Thymus (tissue), 11 donors: ENCODE data around the gene C21orf91. TPM values are rescaled to one million over a fixed set of nuclear protein-coding genes. Genes with fewer than 3 reads are reported as not detected.

Experiments used
- DNase-seq, 9 donors: peaks; one replicate each; pipeline ENCODE4 v3.0.0-alpha.2; 2013; ENCODE audit warnings: low spot score in 9 of 9, low read depth in 6 of 9, missing footprints in 1 of 9
- H3K27ac ChIP-seq, 2 donors: one replicate each; pipeline ENCODE4 v1.5.1; 2013; ENCODE audit warnings: control low read depth in 1 of 2, low read depth in 1 of 2, low read length in 1 of 2, mild to moderate bottlenecking in 1 of 2, moderate library complexity in 1 of 2
- H3K27me3 ChIP-seq, 2 donors: one replicate each; pipeline ENCODE4 v1.5.1; 2013; ENCODE audit warnings: low read length in 1 of 2; ENCODE audit not compliant: control insufficient read depth in 2 of 2, insufficient read depth in 1 of 2
- H3K36me3 ChIP-seq, 2 donors: one replicate each; pipeline ENCODE4 v1.5.1; 2013; ENCODE audit warnings: low read length in 1 of 2, mild to moderate bottlenecking in 1 of 2, moderate library complexity in 1 of 2; ENCODE audit not compliant: control insufficient read depth in 2 of 2, insufficient read depth in 2 of 2
- H3K4me1 ChIP-seq, 2 donors: one replicate each; pipeline ENCODE4 v1.5.1; 2013; ENCODE audit warnings: low read length in 2 of 2; ENCODE audit not compliant: control insufficient read depth in 2 of 2, insufficient read depth in 2 of 2
- H3K4me3 ChIP-seq, 2 donors: one replicate each; pipeline ENCODE4 v1.5.1; 2013; ENCODE audit warnings: low read length in 2 of 2, control low read depth in 1 of 2, mild to moderate bottlenecking in 1 of 2
- H3K9me3 ChIP-seq, 2 donors: one replicate each; pipeline ENCODE4 v1.5.1; 2013; ENCODE audit warnings: low read length in 1 of 2, mild to moderate bottlenecking in 1 of 2; ENCODE audit not compliant: control insufficient read depth in 2 of 2, insufficient read depth in 1 of 2
- WGBS: extraction: QIAGEN DNeasy Blood & Tissue Kit; methylation state at CpG from one replicate; pipeline ENCODE4 v1.1.7; 2013; 5-methylcytosine and 5-hydroxymethylcytosine counted together
- polyA plus RNA-seq: library from polyadenylated mRNA; stranded (reverse); fragments of 200-250 nt; gene quantifications from one replicate; pipeline ENCODE4 v1.2.3, GENCODE V29; 2013
- total RNA-seq: library from RNA; stranded (reverse); fragments of 120-200 nt; gene quantifications from one replicate; pipeline ENCODE4 v1.2.4, GENCODE V29; 2013
- donor health status: healthy.

Gene C21orf91
- total and polyA plus RNA-seq, 2 donors: 10.0 to 17.7 TPM

- 95% methylated on average over 3 of the region's 3 CpGs for WGBS
- no peak overlapping the region for H3K27ac ChIP-seq
- H3K36me3 ChIP-seq: peaks cover 13 to 24% of the 10 kb centered on the region in 2 donors
Measured at GRCh38 chr21:17803536-17803935, 15.6 kb downstream of the C21orf91 start.

GRCh38 chr21:17802572-17802971, 16.6 kb downstream of the C21orf91 start:
- H3K27ac ChIP-seq: no peak overlapping the region
- no peak overlapping the region for H3K4me3 ChIP-seq
- H3K9me3 ChIP-seq: no peaks in the 10 kb centered on the region
- 93% methylated on average over 1 of the region's 1 CpG for WGBS
- no peaks in the 10 kb centered on the region for H3K27me3 ChIP-seq
- no peaks in the 10 kb centered on the region for H3K4me1 ChIP-seq
- peaks cover 5 to 16% of the 10 kb centered on the region in 2 donors for H3K36me3 ChIP-seq
- no peak for DNase-seq

More at GRCh38 chr21:17803536-17803935, 15.6 kb downstream of the C21orf91 start:
- Histone ChIP-seq H3K4me3 (no peak overlapping the region), H3K9me3 (peaks cover 6 to 8% of the 10 kb centered on the region in 2 donors), H3K27me3 (no peaks in the 10 kb centered on the region), H3K4me1 (no peaks in the 10 kb centered on the region)
- DNase-seq: no peak

- Histone ChIP-seq H3K36me3 (peaks cover 6 to 25% of the 10 kb centered on the region in 2 donors), H3K4me1 (no peaks in the 10 kb centered on the region), H3K4me3 (no peak overlapping the region), H3K27ac (no peak overlapping the region), H3K9me3 (no peaks in the 10 kb centered on the region), H3K27me3 (no peaks in the 10 kb centered on the region)
- no peak for DNase-seq
- WGBS: 98% methylated on average over 6 of the region's 6 CpGs
Measured at GRCh38 chr21:17799414-17800164, 19.6 kb downstream of the C21orf91 start.

GRCh38 chr21:17798796-17799195, 20.4 kb downstream of the C21orf91 start:
- Histone ChIP-seq H3K4me3 (no peak overlapping the region), H3K9me3 (no peaks in the 10 kb centered on the region), H3K27ac (no peak overlapping the region), H3K27me3 (no peaks in the 10 kb centered on the region), H3K36me3 (peaks cover 5 to 22% of the 10 kb centered on the region in 2 donors), H3K4me1 (no peaks in the 10 kb centered on the region)
- WGBS: 97% methylated on average over 2 of the region's 2 CpGs
- DNase-seq: no peak

GRCh38 chr21:17797967-17798366, 21.2 kb downstream of the C21orf91 start:
- H3K9me3 ChIP-seq: no peaks in the 10 kb centered on the region
- no peaks in the 10 kb centered on the region for H3K4me1 ChIP-seq
- H3K27ac ChIP-seq: no peak overlapping the region
- WGBS: 98% methylated on average over 2 of the region's 2 CpGs
- no peaks in the 10 kb centered on the region for H3K27me3 ChIP-seq
- DNase-seq: no peak
- H3K36me3 ChIP-seq: peaks cover 5 to 24% of the 10 kb centered on the region in 2 donors
- no peak overlapping the region for H3K4me3 ChIP-seq

GRCh38 chr21:17796503-17796902, 22.7 kb downstream of the C21orf91 start:
- Histone ChIP-seq H3K27ac (no peak overlapping the region), H3K36me3 (peaks cover 5 to 24% of the 10 kb centered on the region in 2 donors), H3K27me3 (no peaks in the 10 kb centered on the region), H3K4me1 (no peaks in the 10 kb centered on the region), H3K4me3 (no peak overlapping the region), H3K9me3 (no peaks in the 10 kb centered on the region)
- 96% methylated on average over 1 of the region's 1 CpG for WGBS
- no peak for DNase-seq

GRCh38 chr21:17796037-17796403, 23.1 kb downstream of the C21orf91 start:
- peaks cover 5 to 24% of the 10 kb centered on the region in 2 donors for H3K36me3 ChIP-seq
- no peaks in the 10 kb centered on the region for H3K9me3 ChIP-seq
- H3K27me3 ChIP-seq: no peaks in the 10 kb centered on the region
- H3K27ac ChIP-seq: no peak overlapping the region
- no peaks in the 10 kb centered on the region for H3K4me1 ChIP-seq
- H3K4me3 ChIP-seq: no peak overlapping the region
- WGBS: 97% methylated on average over 1 of the region's 1 CpG
- no peak for DNase-seq

GRCh38 chr21:17795146-17796036, 23.8 kb downstream of the C21orf91 start:
- Histone ChIP-seq H3K9me3 (no peaks in the 10 kb centered on the region), H3K27me3 (no peaks in the 10 kb centered on the region), H3K36me3 (peaks cover 5 to 24% of the 10 kb centered on the region in 2 donors), H3K27ac (no peak overlapping the region), H3K4me3 (no peak overlapping the region), H3K4me1 (no peaks in the 10 kb centered on the region)
- no peak for DNase-seq
- 93% methylated on average over 6 of the region's 6 CpGs for WGBS

GRCh38 chr21:17794518-17795145, 24.5 kb downstream of the C21orf91 start:
- H3K9me3 ChIP-seq: no peaks in the 10 kb centered on the region
- H3K27ac ChIP-seq: no peak overlapping the region
- 48% methylated on average over 4 of the region's 4 CpGs for WGBS
- no peaks in the 10 kb centered on the region for H3K27me3 ChIP-seq
- H3K4me1 ChIP-seq: no peaks in the 10 kb centered on the region
- peaks cover 5 to 24% of the 10 kb centered on the region in 2 donors for H3K36me3 ChIP-seq
- no peak for DNase-seq
- H3K4me3 ChIP-seq: no peak overlapping the region
